Adipocyte (in vitro differentiated cells): ENCODE data around the gene OXER1.

Experiments used
- DNase-seq: peaks from one replicate; pipeline ENCODE4 v3.0.0-alpha.2; 2015; ENCODE audit warnings: low read depth
- H3K27me3 ChIP-seq: replicated peaks from 2 replicates; pipeline ENCODE4 v1.7.0; 2013; ENCODE audit warnings: mild to moderate bottlenecking, low read length, moderate library complexity; ENCODE audit not compliant: control insufficient read depth, insufficient read depth
- H3K36me3 ChIP-seq: 2 replicates; pipeline ENCODE4 v1.7.0; 2013; ENCODE audit warnings: low read length, mild to moderate bottlenecking, moderate library complexity; ENCODE audit not compliant: control insufficient read depth, insufficient read depth, severe bottlenecking
- H3K4me1 ChIP-seq: 2 replicates; pipeline ENCODE4 v1.7.0; 2013; ENCODE audit warnings: mild to moderate bottlenecking, low read length, moderate library complexity; ENCODE audit not compliant: control insufficient read depth, insufficient read depth
- H3K4me3 ChIP-seq: 2 replicates; pipeline ENCODE4 v1.7.0; 2013; ENCODE audit warnings: mild to moderate bottlenecking, low read length, moderate library complexity
- H3K9ac ChIP-seq: 2 replicates; pipeline ENCODE4 v1.7.0; 2013; ENCODE audit warnings: mild to moderate bottlenecking, low read length, moderate library complexity
- H3K9me3 ChIP-seq: 2 replicates; pipeline ENCODE4 v1.7.0; 2013; ENCODE audit warnings: mild to moderate bottlenecking, low read length, moderate library complexity; ENCODE audit not compliant: control insufficient read depth

Gene OXER1

DNA sequence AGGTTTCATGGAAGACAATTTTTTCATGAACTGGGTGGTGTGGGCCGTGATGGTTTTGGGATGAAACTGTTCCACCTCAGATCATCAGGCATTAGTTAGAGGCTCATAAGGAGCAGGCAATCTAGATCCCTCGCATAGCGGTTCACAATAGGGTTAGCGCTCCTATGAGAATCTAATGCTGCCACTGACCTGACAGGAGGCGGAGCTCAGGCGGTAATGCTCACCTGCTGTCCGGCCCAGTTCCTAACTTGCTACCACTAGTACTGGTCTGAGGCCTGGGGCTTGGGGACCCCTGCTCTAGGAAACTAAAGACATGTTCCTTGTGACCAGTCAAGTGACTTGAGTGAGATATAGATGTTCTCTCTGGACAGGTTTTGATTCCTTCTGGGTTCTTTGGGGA, 49.2 kb downstream of the OXER1 start:
- H3K9me3 ChIP-seq = no peaks in the 10 kb centered on the region
- H3K27me3 ChIP-seq = no peaks in the 10 kb centered on the region
- peaks cover 2% of the 10 kb centered on the region for H3K36me3 ChIP-seq
- H3K4me1 ChIP-seq = no peaks in the 10 kb centered on the region
- no peak overlapping the region for H3K4me3 ChIP-seq
- no peak for DNase-seq
- no peak overlapping the region for H3K9ac ChIP-seq

DNA sequence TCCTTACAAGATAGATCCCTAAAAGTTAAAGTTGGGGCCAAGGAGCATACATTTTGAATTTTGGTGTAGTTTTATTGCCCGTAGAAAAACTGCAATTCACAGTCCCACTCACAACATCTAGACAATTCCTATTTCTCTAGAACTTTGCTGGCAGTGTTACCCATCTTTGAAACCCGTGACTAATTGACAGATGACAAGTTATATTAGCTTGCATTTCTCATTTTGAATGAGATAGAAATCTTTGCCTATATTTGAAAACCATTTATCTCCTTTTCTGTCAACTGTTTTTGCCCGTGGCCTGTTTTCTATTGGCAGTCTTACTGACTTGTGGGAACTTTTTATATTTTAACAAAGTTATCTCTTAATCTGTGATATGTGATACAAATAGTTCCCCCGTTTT, 50.0 kb downstream of the OXER1 start:
- H3K27me3 ChIP-seq = no peaks in the 10 kb centered on the region
- H3K36me3 ChIP-seq = peaks cover 10% of the 10 kb centered on the region
- H3K9me3 ChIP-seq = no peaks in the 10 kb centered on the region
- no peak overlapping the region for H3K9ac ChIP-seq
- H3K4me3 ChIP-seq = no peak overlapping the region
- no peak for DNase-seq
- no peaks in the 10 kb centered on the region for H3K4me1 ChIP-seq

GRCh38 chr2:42712934-42713333, 51.0 kb downstream of the OXER1 start:
- no peak overlapping the region for H3K9ac ChIP-seq
- no peak overlapping the region for H3K4me3 ChIP-seq
- H3K4me1 ChIP-seq = no peaks in the 10 kb centered on the region
- DNase-seq = no peak
- peaks cover 20% of the 10 kb centered on the region for H3K36me3 ChIP-seq
- H3K27me3 ChIP-seq = no peaks in the 10 kb centered on the region
- no peaks in the 10 kb centered on the region for H3K9me3 ChIP-seq
